IMR-90 (cell line): Measurements from ENCODE around the gene RAD51B. TPM values are rescaled to one million over a fixed set of nuclear protein-coding genes. Genes with fewer than 3 reads are reported as not detected.

Source experiments
- ATAC-seq: fragments of 200-7000 bp; cut with Tn5 transposase; 2 replicates; pipeline ENCODE4 v1.9.1; 2020; ENCODE audit warnings: low read depth, mild to moderate bottlenecking, moderate library complexity
- BruUV-seq: library from RNA; stranded (reverse); fragments of 400-500 nt; replicated peaks from 2 replicates; lab custom pipeline; 2021; lab: Mats Ljungman, UMichigan
- CTCF ChIA-PET: fragments of 300-600 bp; formaldehyde crosslinking; extraction: SDS; loops from one replicate; lab custom pipeline; 2021; ENCODE audit warnings: antibody characterized with exemption; lab: Yijun Ruan, JAX
- POLR2A ChIA-PET: fragments of 300-600 bp; sonication (Branson Sonifier 250); formaldehyde crosslinking; loops from one replicate; lab custom pipeline; 2022; ENCODE audit warnings: antibody characterized with exemption; ENCODE audit not compliant: unreplicated experiment; lab: Charles Lee
- DNase-seq: peaks from one replicate; pipeline ENCODE4 v3.0.0; 2013
- H2AFZ ChIP-seq: replicated peaks from 2 replicates; pipeline ENCODE3; 2013; ENCODE audit warnings: low read length, mild to moderate bottlenecking; ENCODE audit not compliant: poor library complexity
- H2AK5ac ChIP-seq: 2 replicates; pipeline ENCODE4 v1.6.1; 2013; ENCODE audit warnings: low read depth, low read length, inconsistent platforms
- H2AK9ac ChIP-seq: replicated peaks from 2 replicates; pipeline ENCODE3; 2013; ENCODE audit warnings: mild to moderate bottlenecking, low read depth, low read length, moderate library complexity; ENCODE audit not compliant: poor library complexity
- H2BK120ac ChIP-seq: 2 replicates; pipeline ENCODE4 v1.6.1; 2013; ENCODE audit warnings: low read depth, low read length, inconsistent platforms
- H2BK15ac ChIP-seq: 3 replicates; pipeline ENCODE4 v1.6.1; 2013; ENCODE audit warnings: low read depth, low read length, inconsistent platforms
- H2BK20ac ChIP-seq: 2 replicates; pipeline ENCODE4 v1.6.1; 2013; ENCODE audit warnings: low read depth, mild to moderate bottlenecking, inconsistent platforms, low read length, moderate library complexity
- H2BK5ac ChIP-seq: 2 replicates; pipeline ENCODE4 v1.6.1; 2013; ENCODE audit warnings: mild to moderate bottlenecking, low read depth, low read length, inconsistent platforms; ENCODE audit not compliant: poor library complexity, severe bottlenecking
- H3K14ac ChIP-seq: replicated peaks from 2 replicates; pipeline ENCODE4 v1.6.1; 2013; ENCODE audit warnings: low read depth, low read length, inconsistent platforms
- H3K18ac ChIP-seq: 2 replicates; pipeline ENCODE4 v1.6.1; 2013; ENCODE audit warnings: low read depth, low read length, control low read depth
- H3K23ac ChIP-seq: 2 replicates; pipeline ENCODE4 v1.6.1; 2013; ENCODE audit warnings: low read depth, low read length, inconsistent platforms
- H3K27ac ChIP-seq: 2 replicates; pipeline ENCODE4 v1.5.1; 2013; ENCODE audit warnings: mild to moderate bottlenecking, control low read depth, low read length; ENCODE audit not compliant: insufficient read depth
- H3K27me3 ChIP-seq: 2 replicates; pipeline ENCODE4 v1.6.1; 2013; ENCODE audit warnings: low read length; ENCODE audit not compliant: control insufficient read depth, insufficient read depth
- H3K36me3 ChIP-seq: 2 replicates; pipeline ENCODE4 v1.6.1; 2013; ENCODE audit warnings: low read length, mixed read lengths; ENCODE audit not compliant: control insufficient read depth, insufficient read depth
- H3K4ac ChIP-seq: 2 replicates; pipeline ENCODE4 v1.6.1; 2013; ENCODE audit warnings: low read depth, low read length, inconsistent platforms
- H3K4me1 ChIP-seq: 2 replicates; pipeline ENCODE4 v1.6.1; 2013; ENCODE audit warnings: low read length, mixed read lengths; ENCODE audit not compliant: control insufficient read depth, insufficient read depth
- H3K4me2 ChIP-seq: 2 replicates; pipeline ENCODE4 v1.6.1; 2013; ENCODE audit warnings: low read depth, mild to moderate bottlenecking, control low read depth, low read length, moderate library complexity
- H3K4me3 ChIP-seq: 2 replicates; pipeline ENCODE4 v1.5.1; 2013; ENCODE audit warnings: low read depth, mild to moderate bottlenecking, control low read depth, low read length, moderate library complexity; ENCODE audit not compliant: insufficient read depth
- H3K56ac ChIP-seq: 2 replicates; pipeline ENCODE4 v1.6.1; 2013; ENCODE audit warnings: low read length, inconsistent platforms; ENCODE audit not compliant: insufficient read depth; ENCODE audit errors: extremely low read depth
- H3K79me1 ChIP-seq, 2 experiments: 2 replicates each; pipeline ENCODE4 v1.6.1; 2013; ENCODE audit warnings: low read length in 2 of 2, inconsistent platforms in 1 of 2, low read depth in 1 of 2
- H3K9ac ChIP-seq: 2 replicates; pipeline ENCODE4 v1.6.1; 2013; ENCODE audit warnings: low read depth, low read length, control low read depth
- H3K9me1 ChIP-seq: 2 replicates; pipeline ENCODE4 v1.6.1; 2013; ENCODE audit warnings: low read length, inconsistent platforms; ENCODE audit not compliant: insufficient read depth
- H3K9me3 ChIP-seq: 2 replicates; pipeline ENCODE4 v1.6.1; 2013; ENCODE audit warnings: low read length; ENCODE audit not compliant: control insufficient read depth, insufficient read depth
- H4K20me1 ChIP-seq: 2 replicates; pipeline ENCODE4 v1.6.1; 2013; ENCODE audit warnings: low read length, inconsistent platforms; ENCODE audit not compliant: insufficient read depth
- H4K5ac ChIP-seq: 2 replicates; pipeline ENCODE4 v1.6.1; 2013; ENCODE audit warnings: mild to moderate bottlenecking, low read depth, low read length, control low read depth
- H4K8ac ChIP-seq, 2 experiments: 2 replicates each; pipeline ENCODE4 v1.6.1; 2013; ENCODE audit warnings: low read depth in 2 of 2, low read length in 2 of 2, control low read depth in 1 of 2, inconsistent platforms in 1 of 2
- H4K91ac ChIP-seq: 2 replicates; pipeline ENCODE4 v1.6.1; 2013; ENCODE audit warnings: low read depth, low read length, inconsistent platforms; ENCODE audit not compliant: insufficient read depth
- BHLHE40 ChIP-seq: fragments of 150-350 bp; IDR thresholded peaks from 2 replicates; pipeline ENCODE4 v1.6.1; 2016; ENCODE audit warnings: mild to moderate bottlenecking, low read depth, low read length
- CEBPB ChIP-seq: IDR thresholded peaks from 2 replicates; pipeline ENCODE4 v1.6.1; 2012; ENCODE audit warnings: low read depth, low read length, improper control_type of control experiment
- CHD1 ChIP-seq: IDR thresholded peaks from 2 replicates; pipeline ENCODE4 v1.6.1; 2012; ENCODE audit warnings: low read depth, low read length, improper control_type of control experiment
- CTCF ChIP-seq: conservative IDR thresholded peaks from 2 replicates; pipeline ENCODE4 v1.5.1; 2012; ENCODE audit warnings: mild to moderate bottlenecking, low read depth, low read length, improper control_type of control experiment
- ELK1 ChIP-seq: fragments of 150-350 bp; IDR thresholded peaks from 2 replicates; pipeline ENCODE4 v1.6.1; 2016; ENCODE audit warnings: low read depth, mild to moderate bottlenecking, low read length, moderate library complexity, borderline replicate concordance
- FOS ChIP-seq: fragments of 150-350 bp; IDR thresholded peaks from 2 replicates; pipeline ENCODE4 v1.6.1; 2016; ENCODE audit warnings: low read depth, low read length
- MAFK ChIP-seq: IDR thresholded peaks from 2 replicates; pipeline ENCODE4 v1.6.1; 2012; ENCODE audit warnings: low read depth, low read length, improper control_type of control experiment
- MAZ ChIP-seq: IDR thresholded peaks from 2 replicates; pipeline ENCODE4 v1.6.1; 2012; ENCODE audit warnings: low read depth, mild to moderate bottlenecking, low read length, improper control_type of control experiment, moderate library complexity, borderline replicate concordance
- MXI1 ChIP-seq: IDR thresholded peaks from 2 replicates; pipeline ENCODE4 v1.6.1; 2012; ENCODE audit warnings: low read depth, mild to moderate bottlenecking, low read length, moderate library complexity, borderline replicate concordance
- NFE2L2 ChIP-seq: fragments of 150-350 bp; IDR thresholded peaks from 2 replicates; pipeline ENCODE4 v1.6.1; 2016; ENCODE audit warnings: low read depth, mild to moderate bottlenecking, low read length
- POLR2A ChIP-seq: IDR thresholded peaks from 2 replicates; pipeline ENCODE4 v1.6.1; 2012; ENCODE audit warnings: mild to moderate bottlenecking, low read depth, low read length
- RAD21 ChIP-seq: IDR thresholded peaks from 2 replicates; pipeline ENCODE4 v1.6.1; 2012; ENCODE audit warnings: low read length, improper control_type of control experiment
- RCOR1 ChIP-seq: IDR thresholded peaks from 2 replicates; pipeline ENCODE4 v1.6.1; 2012; ENCODE audit warnings: mild to moderate bottlenecking, low read length, improper control_type of control experiment; ENCODE audit not compliant: insufficient replicate concordance
- RFX5 ChIP-seq: IDR thresholded peaks from 2 replicates; pipeline ENCODE4 v1.8.0; 2012; ENCODE audit warnings: low read depth, mild to moderate bottlenecking, low read length, moderate library complexity
- SMC3 ChIP-seq: fragments of 150-350 bp; IDR thresholded peaks from 2 replicates; pipeline ENCODE4 v1.6.1; 2016; ENCODE audit warnings: low read depth, mild to moderate bottlenecking, antibody characterized with exemption, low read length, moderate library complexity
- USF2 ChIP-seq: fragments of 150-350 bp; IDR thresholded peaks from 2 replicates; pipeline ENCODE4 v1.6.1; 2017; ENCODE audit warnings: mild to moderate bottlenecking, antibody characterized with exemption, low read length, low read depth
- WGBS, 2 experiments: methylation state at CpG; one replicate each; pipeline versions ENCODE4 v1.1.5 to v1.1.7; 2013; ENCODE audit warnings: missing lambda C conversion rate in 2 of 2; ENCODE audit not compliant: insufficient read length in 1 of 2; ENCODE audit errors: extremely low coverage in 2 of 2; 5-methylcytosine and 5-hydroxymethylcytosine counted together
- dilution Hi-C: fragments of 300-500 bp; cut with HindIII; formaldehyde crosslinking; loops from one replicate; pipeline ENCODE4 v1.14.3; 2018; ENCODE audit warnings: low sequenced_read_pairs; ENCODE audit not compliant: unreplicated experiment
- in situ Hi-C: fragments of 300-500 bp; cut with MboI; formaldehyde crosslinking; loops from 3 replicates; pipeline ENCODE4 v1.14.3; 2019; ENCODE audit warnings: low sequenced_read_pairs, inconsistent platforms, mixed read lengths
- intact Hi-C: fragments of 100-400 bp; cut with micrococcal nuclease; formaldehyde crosslinking; loops from 2 replicates; pipeline ENCODE4 v1.10.0; 2022
- polyA plus RNA-seq, 3 experiments: library from polyadenylated mRNA; depleted of rRNA; stranded (reverse); fragments of >200 nt; gene quantifications; 2 replicates each; pipeline ENCODE4 v1.2.3, GENCODE V29; 2012; ENCODE audit warnings: low replicate concordance in 1 of 3
- total RNA-seq: library from RNA; depleted of rRNA; stranded (reverse); fragments of >200 nt; gene quantifications from 2 replicates; pipeline ENCODE4 v1.2.3, GENCODE V29; 2012

Gene RAD51B
- total and polyA plus RNA-seq, 2 of the 4 experiments (the other 2 are of a cell fraction): 5.1 to 18.8 TPM

- no peak overlapping the region for H3K14ac ChIP-seq
- BruUV-seq: no TSS peak
- in situ Hi-C loops: no loop called here
- H4K20me1 ChIP-seq: no peaks in the 10 kb centered on the region
- no peak for TF ChIP-seq CHD1
- TF ChIP-seq MAFK: no peak
- no peak for TF ChIP-seq RFX5
- TF ChIP-seq CEBPB: no peak
- no peak for TF ChIP-seq SMC3
- no peak for TF ChIP-seq MXI1
- TF ChIP-seq MAZ: no peak
- TF ChIP-seq USF2: no peak
- no peak for TF ChIP-seq POLR2A
- no peak for TF ChIP-seq ELK1
- no peak for TF ChIP-seq BHLHE40
- no peak for TF ChIP-seq NFE2L2
- no peak for TF ChIP-seq FOS
- TF ChIP-seq RCOR1: no peak
- no peak for TF ChIP-seq RAD21
- TF ChIP-seq CTCF: no peak
- ATAC-seq (no peak), DNase-seq (no peak)
- H2AFZ ChIP-seq: no peak overlapping the region
- no peaks in the 10 kb centered on the region for H3K36me3 ChIP-seq
- no peak overlapping the region for H3K4me3 ChIP-seq
- no peak overlapping the region for H3K23ac ChIP-seq
- no peak overlapping the region for H3K4ac ChIP-seq
- H2AK9ac ChIP-seq: no peak overlapping the region
- H3K9me1 ChIP-seq: no peaks in the 10 kb centered on the region
- H4K91ac ChIP-seq: no peak overlapping the region
- dilution Hi-C loops: no loop called here
- no peak overlapping the region for H4K5ac ChIP-seq
- H2BK5ac ChIP-seq: no peak overlapping the region
- CTCF ChIA-PET: no interaction called here
- no peak overlapping the region for H3K18ac ChIP-seq
- WGBS, 2 experiments: no CpG with 5 or more reads among the region's 1 CpG
- H3K56ac ChIP-seq: no peak overlapping the region
- H3K27me3 ChIP-seq: no peaks in the 10 kb centered on the region
- H4K8ac ChIP-seq: no peak overlapping the region
- H3K27ac ChIP-seq: no peak overlapping the region
- POLR2A ChIA-PET: no interaction called here
- no peaks in the 10 kb centered on the region for H3K79me1 ChIP-seq
- no peak overlapping the region for H2AK5ac ChIP-seq
- H3K4me1 ChIP-seq: peaks cover 2% of the 10 kb centered on the region; the same call in 1 of the 2 replicates
- intact Hi-C loops: no loop called here
- no peak overlapping the region for H3K9ac ChIP-seq
- no peak overlapping the region for H2BK120ac ChIP-seq
- no peaks in the 10 kb centered on the region for H3K9me3 ChIP-seq
- H2BK15ac ChIP-seq: no peak overlapping the region
- no peak overlapping the region for H2BK20ac ChIP-seq
- H3K4me2 ChIP-seq: no peak overlapping the region
Observed at GRCh38 chr14:68112442-68112841, 292.9 kb downstream of the RAD51B start.
